Globus pallidus (tissue), 1 donor: ENCODE measurements around the gene NOTO.
A peak's percentile ranks its signal among the peaks of the same experiment; 100 is the strongest.

Experiments used
- DNase-seq: peaks from one replicate; pipeline ENCODE4 v3.0.0-alpha.2; 2015; ENCODE audit warnings: low spot score

The NOTO gene

GRCh38 chr2:73257425-73258125, 55.2 kb downstream of the NOTO start:
- DNase-seq = no peak

GRCh38 chr2:73258186-73258912, 56.0 kb downstream of the NOTO start:
- DNase-seq = no peak

GRCh38 chr2:73258913-73259215, 56.5 kb downstream of the NOTO start:
- DNase-seq = no peak

- DNase-seq = no peak
Observed at GRCh38 chr2:73259276-73259675, 56.9 kb downstream of the NOTO start.

- DNase-seq = no peak
Observed at GRCh38 chr2:73259704-73260337, 57.4 kb downstream of the NOTO start.

GRCh38 chr2:73260338-73260984, 58.1 kb downstream of the NOTO start:
- peak; percentile 22 for DNase-seq
